NCI-H1048 (cell line): Measurements from ENCODE around the gene LRP11.
"Not testable (repeated sequence)": the region's sequence is repeated elsewhere in the genome, so short reads cannot be mapped to it uniquely, and the experiment has no call there.

Experiments
- DNase-seq: peaks from one replicate; lab custom pipeline; 2025; lab: John Stamatoyannopoulos, UW

The LRP11 gene

DNA sequence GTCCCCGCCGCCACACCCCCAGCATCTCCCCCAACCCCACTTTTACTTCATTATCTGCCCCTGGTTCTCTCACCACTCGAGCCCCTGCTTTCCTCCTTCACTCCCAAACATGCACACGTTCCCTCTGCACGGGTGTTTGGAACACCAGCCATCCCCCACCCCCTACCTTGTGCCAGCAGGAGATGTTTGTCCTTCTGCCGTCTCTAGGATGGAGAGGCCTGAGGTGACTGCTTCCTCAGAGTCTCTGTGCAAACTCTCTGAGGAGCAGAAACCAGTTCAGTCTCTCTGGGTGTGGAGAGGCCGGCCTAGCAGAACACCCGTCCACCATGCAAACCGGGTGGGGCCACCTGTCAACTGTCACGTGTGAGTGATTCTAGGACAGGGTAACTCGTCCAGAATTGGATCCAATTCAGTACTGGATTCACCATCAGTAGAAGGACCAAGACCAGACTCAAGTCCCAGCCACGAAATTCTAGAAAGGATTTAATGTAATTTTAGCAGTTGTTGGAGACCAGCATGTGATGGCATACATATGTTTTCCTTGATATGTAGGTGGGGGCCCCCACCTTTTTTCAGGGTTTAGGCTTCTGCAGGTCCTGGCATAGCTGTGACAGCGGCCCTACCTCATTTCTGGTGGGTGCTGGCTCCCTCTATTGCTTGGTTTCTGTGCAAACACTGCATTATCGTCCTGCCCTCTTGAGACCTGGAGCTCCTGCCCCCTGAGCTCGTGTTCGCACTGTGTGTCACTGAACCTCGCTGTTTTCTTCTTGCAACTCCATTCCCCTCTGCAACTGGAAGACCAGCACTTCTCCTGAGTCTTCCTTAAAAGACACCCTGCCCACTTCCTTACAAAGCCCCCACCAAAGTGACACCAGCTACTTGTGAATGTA lies 33.9 kb upstream of the LRP11 start, which contains the start of gene RAET1E:
Gene RAET1E (minus strand): TSS at position 259 of the 890 bp plus-strand sequence. CDS start 7,212 bp downstream, outside the sequence.
- no peak for DNase-seq

DNA sequence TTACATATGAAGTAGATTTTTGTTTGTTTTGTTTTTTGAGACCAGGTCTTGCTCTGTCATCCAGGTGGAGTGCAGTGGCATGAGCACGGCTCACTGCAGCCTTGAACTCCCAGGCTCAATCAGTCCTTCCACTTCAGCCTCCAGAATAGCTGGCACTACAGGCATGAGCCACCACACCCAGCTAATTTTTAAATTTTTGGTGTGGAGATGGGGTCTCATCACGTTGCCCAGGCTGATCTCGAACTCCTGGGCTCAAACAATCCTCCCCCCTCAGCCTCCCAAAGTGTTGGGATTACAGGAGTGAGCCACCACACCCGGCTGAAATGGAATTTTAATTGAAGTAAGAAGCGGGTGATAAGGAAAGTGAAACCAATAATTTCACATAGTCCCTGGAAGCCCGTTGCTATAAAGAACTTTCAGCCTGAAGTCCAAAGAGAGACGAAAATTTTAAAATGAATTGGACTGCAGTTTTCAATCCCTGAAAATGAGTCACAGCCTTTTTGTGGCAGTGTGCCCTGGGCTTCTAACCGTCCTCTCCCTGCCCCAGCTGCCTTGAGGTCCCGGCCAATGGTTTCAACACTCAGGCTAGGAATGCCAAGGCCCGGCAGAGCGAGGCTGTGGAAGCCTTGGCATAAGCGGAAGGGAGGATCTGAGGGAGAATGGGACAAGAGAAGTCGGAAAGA lies 33.0 kb upstream of the LRP11 start:
- DNase-seq: no peak

DNA sequence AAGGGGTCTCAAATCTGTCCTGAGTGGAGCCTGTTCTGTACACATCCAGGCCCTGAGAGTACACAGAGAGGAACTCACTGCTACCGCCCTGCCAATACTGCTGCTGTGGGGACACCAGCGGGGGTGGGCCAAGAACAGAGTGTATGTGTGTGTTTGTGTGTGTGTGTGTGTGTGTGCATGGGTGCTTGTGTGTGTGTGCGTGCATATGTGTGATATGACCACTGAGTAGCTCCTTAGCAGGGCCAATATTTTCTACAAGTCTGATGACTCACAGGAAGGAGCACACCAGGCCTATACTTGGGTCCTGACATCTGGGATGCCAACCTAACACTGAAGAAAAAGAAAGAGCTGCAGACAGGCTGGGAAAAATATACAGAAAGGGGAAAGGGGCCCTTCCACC lies 32.3 kb upstream of the LRP11 start:
- DNase-seq: no peak

DNA sequence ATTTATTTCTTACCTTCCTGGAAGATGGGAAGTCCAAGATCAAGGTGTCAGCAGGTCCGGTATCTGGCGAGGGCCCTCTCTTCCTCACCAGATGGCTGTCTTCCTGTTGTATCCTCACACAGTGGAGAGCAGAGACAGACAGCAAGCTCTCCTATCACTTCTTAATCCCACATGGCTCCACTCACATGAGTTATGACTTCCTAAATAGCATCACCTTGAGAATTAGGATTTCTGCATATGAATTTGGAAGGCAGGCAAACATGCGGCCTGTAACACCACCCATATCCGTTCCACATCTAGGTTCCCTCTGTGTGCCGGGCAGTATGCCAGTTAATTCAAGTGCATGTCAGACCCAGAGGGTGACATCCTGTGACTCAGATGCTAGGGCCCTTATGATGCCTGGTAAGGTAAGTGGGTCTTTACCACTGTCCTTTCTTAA lies 31.7 kb upstream of the LRP11 start:
- DNase-seq: no peak

DNA sequence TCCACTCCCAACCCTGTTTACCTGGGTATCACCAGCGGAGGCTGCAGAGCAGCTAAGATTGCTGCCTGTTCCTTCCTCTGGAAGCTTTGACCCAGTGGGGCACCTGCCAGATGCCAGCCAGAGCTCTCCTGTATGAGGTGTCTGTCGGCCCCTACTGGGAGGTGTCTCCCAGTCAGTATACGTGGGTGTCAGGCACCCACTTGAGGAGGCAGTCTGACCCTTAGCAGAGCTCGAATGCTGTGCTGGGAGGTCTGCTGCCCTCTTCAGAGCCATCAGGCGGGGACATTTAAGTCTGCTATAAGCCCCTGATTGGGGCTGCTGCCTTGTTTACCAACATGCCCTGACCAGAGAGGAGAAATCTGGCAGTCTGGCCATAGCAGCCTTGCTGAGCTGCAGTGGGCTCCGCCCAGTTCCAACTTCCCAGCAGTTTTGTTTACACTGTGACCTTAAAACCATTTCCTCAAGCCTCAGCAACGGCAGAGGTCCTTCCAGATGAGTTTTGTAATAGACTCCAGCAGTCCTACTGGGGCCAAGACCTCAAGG lies 31.0 kb upstream of the LRP11 start:
- DNase-seq: no peak

DNA sequence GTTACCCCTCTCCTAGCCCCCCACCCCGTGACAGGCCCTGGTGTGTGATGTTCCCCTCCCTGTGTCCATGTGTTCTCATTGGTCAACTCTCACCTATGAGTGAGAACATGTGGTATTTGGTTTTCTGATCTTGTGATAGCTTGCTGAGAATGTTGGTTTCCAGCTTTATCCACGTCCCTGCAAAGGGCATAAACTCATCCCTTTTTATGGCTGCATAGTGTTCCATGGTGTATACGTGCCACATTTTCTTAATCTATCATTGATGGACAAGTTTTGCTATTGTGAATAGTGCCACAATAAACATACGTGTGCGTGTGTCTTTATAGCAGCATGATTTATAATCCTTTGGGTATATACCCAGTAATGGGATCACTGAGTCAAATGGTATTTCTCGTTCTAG lies 27.7 kb upstream of the LRP11 start:
- DNase-seq: not testable (repeated sequence)

DNA sequence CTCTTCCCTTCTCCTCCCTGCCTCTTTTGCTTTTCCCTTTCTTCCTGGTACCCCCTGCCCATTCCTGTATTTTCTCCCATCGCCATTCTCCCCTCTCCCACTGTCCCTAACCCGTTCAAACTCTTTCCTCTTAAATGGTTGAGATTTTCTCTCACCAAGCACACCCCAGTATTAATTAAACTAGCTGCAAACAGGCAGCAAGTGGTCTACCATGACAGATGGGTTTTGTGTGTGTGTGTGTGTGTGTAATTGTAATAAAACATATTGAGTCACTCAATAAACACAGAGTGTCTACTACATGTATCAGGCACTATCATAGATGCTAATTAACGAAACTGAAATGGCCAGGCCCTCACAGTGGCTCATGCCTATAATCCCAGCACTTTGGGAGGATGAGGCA lies 27.1 kb upstream of the LRP11 start:
- no peak for DNase-seq

DNA sequence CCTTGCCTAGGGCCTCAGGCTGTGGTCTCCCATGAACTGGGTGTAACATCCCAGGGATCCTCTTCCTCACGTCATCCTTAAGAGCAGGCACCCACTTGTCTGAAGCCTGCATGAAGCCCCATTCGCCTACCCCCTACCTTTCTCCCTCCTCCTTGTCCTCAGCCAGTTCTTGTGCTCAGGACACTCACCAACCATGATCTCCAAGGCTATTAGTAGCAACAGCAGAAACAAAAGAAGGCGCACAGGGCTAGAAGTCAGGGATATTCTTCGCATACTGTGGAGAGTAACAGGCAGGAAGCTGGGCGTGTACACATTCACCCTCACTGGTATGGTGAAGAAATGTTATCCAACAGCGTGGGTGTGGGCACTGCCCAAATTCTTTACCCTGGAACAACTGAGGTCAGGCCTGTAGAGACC lies 26.5 kb upstream of the LRP11 start:
- no peak for DNase-seq

DNA sequence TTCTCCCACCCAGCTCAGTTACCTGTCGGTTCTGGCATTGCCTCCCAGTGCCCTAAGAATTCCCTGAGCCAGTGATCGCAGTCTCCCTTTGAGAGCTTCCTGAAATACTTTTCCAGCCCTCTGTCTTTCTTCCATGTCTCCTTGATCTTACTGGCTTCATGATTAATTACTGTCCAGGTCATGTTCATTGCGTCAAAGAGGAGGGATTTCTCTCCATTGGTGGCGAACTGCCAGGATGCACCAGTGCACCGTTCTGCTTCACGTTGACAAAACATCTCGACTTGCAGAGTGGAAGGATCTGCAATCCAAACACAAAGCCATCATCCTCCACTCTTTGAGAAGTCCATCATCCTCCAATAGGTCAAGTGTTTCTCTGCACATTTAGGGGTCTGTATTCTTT lies 25.2 kb upstream of the LRP11 start:
- no peak for DNase-seq

DNA sequence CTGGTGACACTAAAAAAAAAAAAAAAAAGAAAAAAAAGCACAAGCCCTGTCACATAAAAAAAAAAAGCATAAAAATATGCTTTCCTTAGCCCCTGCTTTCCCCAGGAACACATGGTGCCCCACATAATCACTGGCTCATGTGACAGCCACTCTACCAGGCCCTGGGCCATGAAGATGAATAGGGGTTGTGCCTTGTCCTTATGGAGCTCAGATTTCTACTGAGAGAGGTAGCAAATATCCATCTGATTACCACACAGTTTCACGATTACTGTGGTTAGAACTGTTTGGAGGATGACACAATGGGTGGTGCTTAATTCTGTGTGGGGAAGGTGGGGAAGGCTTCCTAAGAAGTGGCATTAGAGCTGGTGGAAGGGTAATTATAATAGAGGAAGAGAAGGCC lies 24.5 kb upstream of the LRP11 start:
- no peak for DNase-seq

DNA sequence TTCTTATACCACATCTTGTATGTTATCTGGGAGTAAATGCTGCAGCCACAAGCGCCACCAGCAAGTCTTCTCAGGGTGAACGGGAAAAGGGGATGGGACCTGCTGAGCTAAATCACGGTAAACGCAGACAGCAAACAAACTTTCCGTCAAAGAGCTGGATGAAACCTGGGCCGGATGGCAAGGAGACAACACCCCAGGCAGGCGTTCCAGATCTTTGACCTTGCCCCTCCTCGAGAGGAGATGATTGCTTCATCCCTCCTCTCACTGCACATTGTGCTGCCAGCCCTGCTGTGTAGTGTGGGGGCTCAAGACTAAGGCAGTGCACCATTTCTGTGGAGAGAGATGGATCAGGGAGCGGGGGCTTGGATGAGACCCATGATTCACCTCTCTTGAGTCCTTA lies 23.9 kb upstream of the LRP11 start:
- no peak for DNase-seq

DNA sequence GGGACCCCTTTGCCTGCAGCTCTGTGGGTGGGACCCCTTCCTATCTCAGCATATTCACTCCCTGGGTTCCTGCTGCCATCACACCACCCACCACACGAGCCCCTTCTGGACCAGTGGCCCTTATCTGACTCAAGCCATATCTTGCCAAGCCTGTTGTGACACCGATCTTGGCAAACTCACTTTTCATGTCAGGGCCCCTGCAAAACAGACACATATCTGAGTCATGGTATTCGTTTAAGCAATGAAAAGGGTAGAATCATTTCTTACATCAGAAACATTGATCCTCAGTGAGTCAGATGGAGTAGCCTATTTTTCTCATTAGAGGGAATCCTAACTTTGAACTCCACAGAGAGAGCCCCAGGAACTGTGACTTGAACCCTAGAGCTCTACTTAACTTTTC lies 23.2 kb upstream of the LRP11 start:
- no peak for DNase-seq

DNA sequence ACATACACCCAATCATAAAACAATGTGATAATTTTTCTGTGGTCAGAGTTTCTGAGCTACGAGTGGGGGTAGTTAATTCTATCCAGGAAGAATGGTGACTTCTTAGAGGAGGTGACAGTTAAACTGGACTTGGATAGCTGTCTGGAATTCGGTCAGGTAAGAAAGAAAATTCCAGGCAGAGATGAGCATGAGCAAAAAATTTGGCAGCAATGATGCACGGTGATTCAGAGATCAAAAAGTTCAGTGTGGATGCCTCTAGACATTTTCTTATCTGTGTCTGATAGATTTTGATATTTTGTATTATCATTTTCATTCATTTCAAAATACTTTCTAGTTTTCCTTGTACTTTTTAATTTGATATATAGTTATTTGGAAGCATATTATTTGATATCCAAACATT lies 21.7 kb upstream of the LRP11 start:
- DNase-seq: no peak

DNA sequence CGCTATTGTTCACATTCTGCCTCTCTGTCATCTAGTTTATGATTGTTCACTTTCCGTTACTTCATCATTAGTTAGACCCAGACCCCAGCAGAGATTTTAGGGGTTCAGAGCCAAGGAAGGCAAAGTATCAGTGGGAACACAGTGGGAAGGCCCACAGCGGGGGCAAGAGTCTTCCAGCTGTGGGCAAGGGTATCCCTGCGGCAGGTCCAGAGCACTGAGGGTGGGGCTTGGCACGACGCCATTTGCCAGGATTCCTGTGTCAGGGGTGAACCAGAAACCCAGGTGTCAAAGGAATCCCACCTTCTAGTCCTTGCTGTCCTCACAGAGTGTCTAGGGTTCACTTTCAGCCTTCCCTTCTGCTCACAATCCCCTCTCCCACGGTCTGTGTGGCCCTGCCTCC lies 20.5 kb upstream of the LRP11 start:
- DNase-seq: no peak

DNA sequence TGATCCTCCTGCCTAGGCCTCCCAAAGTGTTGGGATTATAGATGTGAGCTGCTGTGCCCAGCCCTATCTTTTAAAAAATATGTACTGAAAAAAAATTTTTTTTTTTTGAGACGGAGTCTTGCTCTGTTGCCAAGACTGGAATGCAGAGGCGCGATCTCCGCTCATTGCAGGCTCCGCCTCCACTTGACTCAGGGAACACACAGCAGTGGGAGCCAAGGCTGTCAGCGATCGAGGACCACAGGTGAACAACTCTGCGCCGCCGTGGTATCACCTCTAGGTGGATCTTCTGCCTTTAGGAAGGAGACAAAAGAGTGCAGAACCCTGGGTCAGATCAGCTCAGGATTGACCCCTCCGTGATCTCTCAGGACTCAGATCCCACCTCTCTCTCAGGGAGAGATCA lies 20.1 kb upstream of the LRP11 start:
- no peak for DNase-seq

DNA sequence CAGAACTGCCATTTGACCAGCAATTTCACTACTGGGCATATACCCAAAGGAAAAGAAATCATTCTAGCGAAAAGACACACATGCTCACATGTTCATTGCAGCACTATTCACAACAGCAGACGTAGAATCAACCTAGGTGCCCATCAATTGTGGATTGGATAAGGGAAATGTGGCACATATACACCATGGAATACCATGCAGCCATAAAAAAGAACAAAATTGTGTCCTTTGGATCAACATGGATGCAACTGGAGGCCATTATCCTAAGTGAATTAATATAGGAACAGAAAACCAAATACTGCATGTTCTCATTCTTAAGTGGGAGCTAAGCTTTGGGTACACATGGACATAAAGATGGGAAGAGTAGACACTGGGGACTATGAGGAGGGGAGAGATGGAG lies 17.7 kb upstream of the LRP11 start:
- DNase-seq: no peak

DNA sequence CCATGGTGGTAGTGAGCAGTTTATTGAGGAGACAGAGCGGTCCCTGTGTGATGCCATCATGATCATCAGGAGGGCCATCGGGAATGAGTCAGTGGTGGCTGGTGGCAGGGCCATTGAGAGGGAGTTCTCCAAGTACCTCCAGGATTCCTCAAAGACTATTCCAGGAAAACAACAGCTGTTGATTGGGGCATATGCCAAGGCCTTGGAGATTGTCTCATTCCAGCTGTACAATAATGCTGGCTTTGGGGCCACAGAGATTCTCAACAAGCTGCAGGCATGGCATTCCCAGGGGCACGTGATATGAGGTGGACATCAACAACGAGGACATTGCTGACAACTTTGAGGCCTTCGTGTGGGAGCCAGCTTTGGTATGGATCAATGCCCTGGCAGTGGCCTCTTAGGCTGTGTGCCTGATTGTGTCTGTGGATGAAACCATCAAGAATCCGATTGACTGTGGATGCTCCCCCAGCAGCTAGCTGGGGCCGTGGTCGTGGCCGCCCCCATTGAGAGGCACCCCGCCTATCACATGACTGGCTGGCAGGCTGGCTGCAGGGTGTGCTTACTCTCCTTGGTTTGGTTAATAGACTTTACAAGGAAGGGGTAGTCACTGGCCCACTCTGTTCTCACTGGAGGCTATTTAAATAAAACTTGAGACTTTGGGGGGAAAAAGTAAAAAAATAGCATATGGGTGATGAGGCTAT lies 17.1 kb upstream of the LRP11 start:
- no peak for DNase-seq

DNA sequence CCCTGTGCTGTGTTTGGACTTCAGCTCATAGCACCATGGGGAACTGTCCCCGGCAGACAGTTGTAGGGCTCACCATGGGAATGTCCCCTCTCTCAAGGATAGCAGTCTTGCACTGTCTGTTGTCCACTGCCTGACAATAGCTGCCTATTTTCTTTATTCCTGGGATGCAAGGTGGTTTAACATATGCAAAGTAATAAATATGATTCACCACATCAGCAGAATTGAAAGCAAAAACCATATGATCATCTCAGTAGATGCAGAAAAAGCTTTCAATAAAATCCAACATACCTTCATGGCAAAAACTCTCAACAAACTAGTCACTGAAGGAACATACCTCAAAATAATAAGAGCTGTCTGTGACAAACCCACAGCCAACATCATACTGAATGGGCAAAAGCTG lies 13.5 kb upstream of the LRP11 start:
- no peak for DNase-seq

DNA sequence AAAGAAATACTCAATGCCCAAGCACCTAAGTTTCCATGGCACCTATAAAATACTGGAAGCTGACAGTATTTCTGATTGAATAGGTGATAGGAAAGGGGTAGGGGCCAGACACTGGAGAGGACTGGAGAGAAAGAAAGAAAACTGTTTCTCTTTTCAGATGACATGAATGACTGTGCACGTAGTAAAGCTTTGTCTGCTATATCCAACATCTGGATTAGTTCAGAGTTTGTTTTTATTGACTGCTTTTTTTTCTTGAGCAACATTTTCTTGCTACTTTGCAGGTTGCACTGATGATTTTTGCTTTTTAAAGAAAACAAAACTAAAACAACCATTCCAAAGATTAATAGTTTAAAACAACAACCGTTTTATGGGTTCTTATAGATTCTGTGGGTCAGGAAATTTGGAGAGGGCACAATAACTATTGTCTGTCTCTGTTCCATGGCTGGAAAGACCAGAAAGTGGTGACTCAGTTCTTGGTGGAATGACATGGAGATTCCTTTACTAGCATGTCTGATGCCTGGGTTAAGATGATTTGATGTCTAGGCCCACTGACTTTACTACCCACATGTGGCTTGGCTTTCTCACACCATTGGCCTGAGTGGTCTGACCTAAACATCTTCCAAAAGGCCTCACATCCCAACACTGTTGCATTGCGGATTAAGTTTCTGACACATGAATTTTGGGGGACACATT lies 12.2 kb upstream of the LRP11 start:
- no peak for DNase-seq

DNA sequence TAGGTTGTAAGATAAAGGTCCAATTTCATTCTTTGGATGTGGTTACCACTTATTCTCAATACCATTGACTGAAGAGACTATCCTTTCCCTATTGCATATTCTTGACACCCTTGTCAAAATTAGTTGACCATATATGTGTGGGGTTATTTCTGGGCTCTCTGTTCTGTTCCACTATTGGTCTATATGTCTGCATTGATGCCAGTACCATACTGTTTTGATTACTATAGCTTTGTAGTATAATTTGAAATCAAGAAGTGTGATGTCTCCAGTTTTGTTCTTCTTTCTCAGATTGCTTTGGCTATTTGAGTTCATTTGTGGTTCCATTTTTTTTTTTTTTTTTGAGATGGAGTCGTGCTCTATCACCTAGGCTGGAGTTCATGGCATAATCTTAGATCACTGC lies 8.1 kb upstream of the LRP11 start:
- DNase-seq: no peak

DNA sequence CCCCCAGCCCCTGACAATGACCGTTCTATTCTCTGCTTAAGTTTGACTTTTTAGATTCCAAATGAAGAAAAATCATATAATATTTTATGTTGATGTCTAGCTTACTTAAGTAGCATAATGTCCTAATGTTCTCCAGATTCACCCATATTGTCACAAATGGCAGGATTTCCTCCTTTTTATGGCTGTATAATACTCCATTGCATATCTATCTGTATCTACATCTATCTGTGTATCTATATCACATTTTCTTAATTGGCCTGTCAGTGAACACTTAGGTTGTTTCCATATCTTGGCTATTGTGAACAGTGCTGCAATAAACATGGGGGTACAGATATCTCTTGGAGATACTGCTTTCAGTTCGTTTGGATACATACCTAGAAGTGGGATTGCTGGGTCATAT lies 7.0 kb upstream of the LRP11 start:
- no peak for DNase-seq
